DOHH2 (cell line): Measurements from ENCODE around the gene HNRNPU.

ENCODE experiments used
- EZH2phosphoT487 ChIP-seq: fragments of 200-600 bp; sonication (generic); IDR thresholded peaks from 2 replicates; pipeline ENCODE4 v1.6.1; 2017; ENCODE audit warnings: borderline replicate concordance, mild to moderate bottlenecking, antibody characterized with exemption, low read length, moderate library complexity, mixed read lengths
- TF ChIP-seq, protein P1 (sequence below): fragments of 200-600 bp; sonication (generic); IDR thresholded peaks from one replicate; pipeline ENCODE4 v1.5.1; 2014; ENCODE audit warnings: antibody characterized with exemption, mild to moderate bottlenecking, low read depth, low read length; ENCODE audit not compliant: poor library complexity, severe bottlenecking

DNA sequence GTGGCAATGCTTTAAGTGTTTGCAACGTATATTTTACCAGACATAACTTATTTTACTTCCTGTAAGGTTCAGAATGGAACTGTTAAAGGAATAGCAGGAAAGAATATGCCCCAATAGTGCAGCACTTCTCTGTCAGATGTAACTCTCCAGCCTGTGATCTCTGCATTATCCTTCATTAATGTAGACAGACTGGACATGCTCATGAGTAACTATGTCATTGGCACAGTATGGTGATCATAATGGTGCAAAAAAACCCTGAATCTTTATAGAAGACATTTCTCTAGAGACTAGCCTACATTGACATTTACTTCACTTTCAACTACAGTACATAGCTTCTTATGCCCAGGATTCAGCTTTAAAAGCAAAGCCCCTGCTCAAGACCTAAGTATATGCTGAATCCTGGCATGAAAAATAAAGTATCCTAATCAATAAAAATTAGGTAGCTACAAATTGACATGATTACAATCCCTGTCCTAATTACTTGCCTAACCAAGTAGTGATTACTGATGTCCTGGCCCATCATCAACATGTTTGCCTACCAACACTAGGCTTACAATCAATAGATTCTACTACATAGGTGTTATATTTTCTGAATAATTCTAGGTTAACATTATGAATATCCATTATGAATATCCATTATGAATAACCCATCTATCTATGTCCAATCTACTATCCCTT, 15.0 kb downstream of the HNRNPU start:
- TF ChIP-seq, protein P1, sequence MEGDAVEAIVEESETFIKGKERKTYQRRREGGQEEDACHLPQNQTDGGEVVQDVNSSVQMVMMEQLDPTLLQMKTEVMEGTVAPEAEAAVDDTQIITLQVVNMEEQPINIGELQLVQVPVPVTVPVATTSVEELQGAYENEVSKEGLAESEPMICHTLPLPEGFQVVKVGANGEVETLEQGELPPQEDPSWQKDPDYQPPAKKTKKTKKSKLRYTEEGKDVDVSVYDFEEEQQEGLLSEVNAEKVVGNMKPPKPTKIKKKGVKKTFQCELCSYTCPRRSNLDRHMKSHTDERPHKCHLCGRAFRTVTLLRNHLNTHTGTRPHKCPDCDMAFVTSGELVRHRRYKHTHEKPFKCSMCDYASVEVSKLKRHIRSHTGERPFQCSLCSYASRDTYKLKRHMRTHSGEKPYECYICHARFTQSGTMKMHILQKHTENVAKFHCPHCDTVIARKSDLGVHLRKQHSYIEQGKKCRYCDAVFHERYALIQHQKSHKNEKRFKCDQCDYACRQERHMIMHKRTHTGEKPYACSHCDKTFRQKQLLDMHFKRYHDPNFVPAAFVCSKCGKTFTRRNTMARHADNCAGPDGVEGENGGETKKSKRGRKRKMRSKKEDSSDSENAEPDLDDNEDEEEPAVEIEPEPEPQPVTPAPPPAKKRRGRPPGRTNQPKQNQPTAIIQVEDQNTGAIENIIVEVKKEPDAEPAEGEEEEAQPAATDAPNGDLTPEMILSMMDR = no peak
- no peak for TF ChIP-seq EZH2phosphoT487
